ENCODE measurements around the gene RNF152.

RNF152 gene

DNA sequence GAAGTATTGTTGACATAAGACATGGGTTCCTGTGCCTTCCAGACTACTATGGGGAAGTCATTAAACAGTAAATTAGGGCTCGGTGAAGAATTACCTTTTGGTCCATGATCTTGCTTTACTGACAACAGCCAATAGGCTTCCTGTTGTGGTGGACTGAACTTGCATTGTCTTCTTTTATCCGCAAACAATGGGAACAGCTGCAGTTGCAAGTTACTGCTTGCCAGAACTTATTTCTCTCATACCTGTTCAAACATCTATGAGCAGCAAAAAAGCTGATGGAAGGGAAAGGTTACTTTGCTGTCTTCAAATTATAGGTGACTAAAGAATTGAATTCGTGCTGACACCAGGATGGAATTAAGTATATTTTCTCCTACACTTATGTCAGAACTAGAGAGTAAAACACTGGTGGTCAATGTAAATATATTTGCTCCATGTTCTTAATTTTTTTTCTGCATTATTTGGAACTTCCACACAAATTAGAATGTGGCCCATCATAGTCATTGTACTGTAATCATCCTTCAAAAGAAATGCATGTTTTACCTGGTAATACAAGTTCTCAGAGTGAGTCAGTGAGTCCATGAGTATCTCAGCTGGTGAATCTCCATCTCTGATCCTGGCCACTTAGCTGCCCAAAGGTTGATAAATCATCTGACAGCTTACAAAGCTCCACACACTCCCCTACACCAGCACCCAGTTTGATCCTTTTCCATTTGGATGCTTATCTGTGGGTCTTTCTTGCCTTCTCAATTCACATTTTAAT lies 37.3 kb upstream of the RNF152 start:
- H3K36me3 ChIP-seq (ENCODE audit: control insufficient read depth, insufficient read depth, low read length): no peaks in the 10 kb centered on the region
- TF ChIP-seq, protein P1, sequence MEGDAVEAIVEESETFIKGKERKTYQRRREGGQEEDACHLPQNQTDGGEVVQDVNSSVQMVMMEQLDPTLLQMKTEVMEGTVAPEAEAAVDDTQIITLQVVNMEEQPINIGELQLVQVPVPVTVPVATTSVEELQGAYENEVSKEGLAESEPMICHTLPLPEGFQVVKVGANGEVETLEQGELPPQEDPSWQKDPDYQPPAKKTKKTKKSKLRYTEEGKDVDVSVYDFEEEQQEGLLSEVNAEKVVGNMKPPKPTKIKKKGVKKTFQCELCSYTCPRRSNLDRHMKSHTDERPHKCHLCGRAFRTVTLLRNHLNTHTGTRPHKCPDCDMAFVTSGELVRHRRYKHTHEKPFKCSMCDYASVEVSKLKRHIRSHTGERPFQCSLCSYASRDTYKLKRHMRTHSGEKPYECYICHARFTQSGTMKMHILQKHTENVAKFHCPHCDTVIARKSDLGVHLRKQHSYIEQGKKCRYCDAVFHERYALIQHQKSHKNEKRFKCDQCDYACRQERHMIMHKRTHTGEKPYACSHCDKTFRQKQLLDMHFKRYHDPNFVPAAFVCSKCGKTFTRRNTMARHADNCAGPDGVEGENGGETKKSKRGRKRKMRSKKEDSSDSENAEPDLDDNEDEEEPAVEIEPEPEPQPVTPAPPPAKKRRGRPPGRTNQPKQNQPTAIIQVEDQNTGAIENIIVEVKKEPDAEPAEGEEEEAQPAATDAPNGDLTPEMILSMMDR (IDR thresholded peaks at IDR 0.05; ENCODE audit: insufficient read depth, low read length, poor library complexity, severe bottlenecking): no peak
- no peaks in the 10 kb centered on the region for H3K27me3 ChIP-seq (replicated peaks; ENCODE audit: control insufficient read depth, insufficient read depth, low read length)
- no peak for DNase-seq (ENCODE audit: extremely low read depth, insufficient read length)
- H3K4me3 ChIP-seq (replicated peaks; ENCODE audit: low read depth, low read length): no peak overlapping the region

DNA sequence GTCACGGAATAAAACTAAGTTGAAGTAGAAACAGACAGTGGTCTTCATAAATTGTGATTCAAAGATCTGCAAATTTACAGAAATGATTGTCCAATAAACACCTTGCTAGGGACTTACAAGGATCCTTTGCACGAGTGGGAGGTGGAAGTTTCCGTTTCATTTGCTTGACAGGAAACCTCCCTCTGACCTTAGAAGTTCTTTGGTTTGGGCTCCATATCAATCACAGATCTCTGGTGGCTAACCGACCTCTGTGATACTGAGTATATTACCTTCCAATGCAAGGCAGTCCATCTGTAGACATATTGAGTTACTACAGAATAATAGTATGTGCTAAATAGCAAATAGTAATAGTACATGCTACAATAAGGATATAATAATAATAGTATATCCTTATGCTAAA lies 33.7 kb upstream of the RNF152 start:
- Histone ChIP-seq H3K4me3 (replicated peaks; ENCODE audit: low read depth, low read length) (no peak overlapping the region), H3K36me3 (ENCODE audit: control insufficient read depth, insufficient read depth, low read length) (no peaks in the 10 kb centered on the region), H3K27me3 (replicated peaks; ENCODE audit: control insufficient read depth, insufficient read depth, low read length) (no peaks in the 10 kb centered on the region)
- TF ChIP-seq, protein P1 (IDR thresholded peaks at IDR 0.05; ENCODE audit: insufficient read depth, low read length, poor library complexity, severe bottlenecking): no peak
- no peak for DNase-seq (ENCODE audit: extremely low read depth, insufficient read length)

DNA sequence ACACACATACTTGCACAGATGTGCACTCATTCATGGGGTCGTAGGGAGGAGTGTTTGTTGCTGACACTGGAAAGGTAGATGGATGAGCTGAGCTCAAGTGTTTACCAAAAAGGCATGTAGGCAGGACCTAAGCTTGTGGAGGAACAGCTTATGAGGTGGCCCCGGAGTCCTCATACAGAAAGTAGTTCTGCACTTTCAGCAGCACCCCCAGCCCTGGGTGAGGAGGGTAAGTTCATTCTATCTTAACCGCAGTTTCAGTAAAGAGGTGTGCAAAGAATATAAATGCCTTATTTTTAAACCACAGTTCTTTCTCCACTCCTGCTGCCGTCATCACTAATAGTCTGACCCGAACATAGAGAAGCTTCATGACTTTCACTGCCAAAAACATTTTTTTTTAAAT lies 31.7 kb upstream of the RNF152 start:
- no peak for DNase-seq (ENCODE audit: extremely low read depth, insufficient read length)
- no peaks in the 10 kb centered on the region for H3K36me3 ChIP-seq (ENCODE audit: control insufficient read depth, insufficient read depth, low read length)
- no peaks in the 10 kb centered on the region for H3K27me3 ChIP-seq (replicated peaks; ENCODE audit: control insufficient read depth, insufficient read depth, low read length)
- TF ChIP-seq, protein P1 (IDR thresholded peaks at IDR 0.05; ENCODE audit: insufficient read depth, low read length, poor library complexity, severe bottlenecking): no peak
- no peak overlapping the region for H3K4me3 ChIP-seq (replicated peaks; ENCODE audit: low read depth, low read length)

DNA sequence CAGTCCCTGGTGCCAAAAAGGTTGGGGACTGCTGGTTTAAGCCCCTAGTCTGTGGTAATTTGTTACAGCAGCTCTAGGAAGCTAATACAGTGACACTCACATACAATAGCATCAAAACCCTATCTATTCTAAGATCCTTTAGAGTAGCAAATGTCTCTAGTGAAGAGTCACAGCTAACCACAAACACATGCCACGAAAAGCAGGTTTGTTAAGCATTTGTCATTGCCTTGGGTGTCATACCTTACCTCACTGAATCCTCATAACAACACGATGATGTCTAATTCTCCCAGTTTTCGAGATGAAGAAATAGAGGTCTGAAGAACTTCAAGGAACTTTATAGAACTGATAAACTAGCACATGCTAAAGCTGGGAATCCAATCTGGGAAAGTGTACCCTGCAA lies 29.6 kb upstream of the RNF152 start:
- TF ChIP-seq, protein P1 (IDR thresholded peaks at IDR 0.05; ENCODE audit: insufficient read depth, low read length, poor library complexity, severe bottlenecking): no peak
- H3K27me3 ChIP-seq (replicated peaks; ENCODE audit: control insufficient read depth, insufficient read depth, low read length): no peaks in the 10 kb centered on the region
- H3K4me3 ChIP-seq (replicated peaks; ENCODE audit: low read depth, low read length): no peak overlapping the region
- no peak for DNase-seq (ENCODE audit: extremely low read depth, insufficient read length)
- H3K36me3 ChIP-seq (ENCODE audit: control insufficient read depth, insufficient read depth, low read length): no peaks in the 10 kb centered on the region

DNA sequence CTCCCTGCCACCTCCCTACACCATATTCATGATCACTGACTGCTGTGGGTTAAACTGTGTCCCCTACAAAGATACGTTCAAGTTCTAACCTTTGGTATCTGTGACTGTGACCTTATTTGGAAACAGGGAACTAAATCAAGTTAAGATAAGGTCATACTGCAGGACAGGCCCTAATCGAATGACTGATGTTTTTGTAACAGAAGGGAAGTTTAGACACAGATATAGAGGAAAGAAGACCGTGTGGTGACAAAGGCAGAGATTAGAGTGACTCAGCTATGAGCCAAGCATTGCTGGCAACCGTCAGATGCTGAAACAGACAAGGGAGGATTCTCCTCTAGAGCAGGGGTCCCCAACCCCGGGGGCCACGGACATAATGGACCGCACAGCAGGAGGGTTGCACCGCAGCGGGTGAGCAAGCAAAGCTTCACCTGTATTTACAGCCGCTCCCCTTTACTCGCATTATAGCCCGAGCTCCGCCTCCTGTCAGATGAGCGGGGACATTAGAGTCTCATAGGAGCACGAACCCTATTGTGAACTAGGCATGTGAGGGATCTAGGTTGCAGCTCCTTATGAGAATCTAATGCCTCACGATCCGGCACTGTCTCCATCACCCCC lies 28.9 kb upstream of the RNF152 start:
- Histone ChIP-seq H3K27me3 (replicated peaks; ENCODE audit: control insufficient read depth, insufficient read depth, low read length) (no peaks in the 10 kb centered on the region), H3K36me3 (ENCODE audit: control insufficient read depth, insufficient read depth, low read length) (no peaks in the 10 kb centered on the region), H3K4me3 (replicated peaks; ENCODE audit: low read depth, low read length) (no peak overlapping the region)
- TF ChIP-seq, protein P1 (IDR thresholded peaks at IDR 0.05; ENCODE audit: insufficient read depth, low read length, poor library complexity, severe bottlenecking): no peak
- DNase-seq (ENCODE audit: extremely low read depth, insufficient read length): no peak

All from GM06990 (cell line).